GM12873 (cell line): ENCODE results near the gene LHFPL2.

Experiments used
- TF ChIP-seq, protein P1 (sequence below): IDR thresholded peaks from 2 replicates; pipeline ENCODE4 v1.5.1; 2012; ENCODE audit warnings: low read depth, mild to moderate bottlenecking, moderate library complexity, low read length, control low read depth; ENCODE audit not compliant: insufficient read depth; ENCODE audit errors: missing control alignments

Gene LHFPL2

DNA sequence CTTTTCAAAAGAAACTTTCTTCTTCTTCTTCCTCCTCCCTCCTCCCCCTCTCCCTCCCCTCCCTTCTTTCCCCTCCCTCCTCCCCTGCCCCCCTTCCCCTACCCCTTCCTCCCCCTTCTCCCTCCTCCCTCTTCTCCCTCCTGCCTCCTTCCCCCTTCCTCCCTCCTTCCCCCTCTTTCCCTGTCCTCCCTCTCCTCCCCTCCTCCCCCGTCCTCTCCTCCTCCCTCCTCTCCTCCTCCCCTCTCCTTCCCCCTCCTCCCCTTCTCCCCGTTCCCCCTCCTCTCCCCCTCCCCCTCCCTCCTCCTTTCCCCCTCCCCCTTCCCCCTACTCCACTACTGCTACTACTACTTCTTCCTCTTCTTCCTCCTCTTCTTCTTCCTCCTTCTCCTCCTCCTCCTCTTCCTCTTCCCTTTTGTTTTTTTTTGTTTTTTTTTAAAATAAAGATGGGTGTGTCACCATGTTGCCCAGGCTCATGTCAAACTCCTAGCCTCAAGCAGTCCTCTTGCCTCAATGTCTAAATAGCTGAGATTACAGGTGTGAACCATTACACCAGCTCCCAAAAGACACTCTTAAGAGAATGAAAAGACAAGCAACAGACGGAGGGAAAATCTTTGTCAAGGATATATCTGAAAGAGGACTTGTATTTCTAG is 200.7 kb downstream of the LHFPL2 start:
- TF ChIP-seq, protein P1, sequence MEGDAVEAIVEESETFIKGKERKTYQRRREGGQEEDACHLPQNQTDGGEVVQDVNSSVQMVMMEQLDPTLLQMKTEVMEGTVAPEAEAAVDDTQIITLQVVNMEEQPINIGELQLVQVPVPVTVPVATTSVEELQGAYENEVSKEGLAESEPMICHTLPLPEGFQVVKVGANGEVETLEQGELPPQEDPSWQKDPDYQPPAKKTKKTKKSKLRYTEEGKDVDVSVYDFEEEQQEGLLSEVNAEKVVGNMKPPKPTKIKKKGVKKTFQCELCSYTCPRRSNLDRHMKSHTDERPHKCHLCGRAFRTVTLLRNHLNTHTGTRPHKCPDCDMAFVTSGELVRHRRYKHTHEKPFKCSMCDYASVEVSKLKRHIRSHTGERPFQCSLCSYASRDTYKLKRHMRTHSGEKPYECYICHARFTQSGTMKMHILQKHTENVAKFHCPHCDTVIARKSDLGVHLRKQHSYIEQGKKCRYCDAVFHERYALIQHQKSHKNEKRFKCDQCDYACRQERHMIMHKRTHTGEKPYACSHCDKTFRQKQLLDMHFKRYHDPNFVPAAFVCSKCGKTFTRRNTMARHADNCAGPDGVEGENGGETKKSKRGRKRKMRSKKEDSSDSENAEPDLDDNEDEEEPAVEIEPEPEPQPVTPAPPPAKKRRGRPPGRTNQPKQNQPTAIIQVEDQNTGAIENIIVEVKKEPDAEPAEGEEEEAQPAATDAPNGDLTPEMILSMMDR: no peak
